Activated CD8-positive, alpha-beta memory T cell treated with anti-CD3 and anti-CD28 coated beads, Interleukin-2, amount 50 U/mL, for 24 hours (primary cell): ENCODE measurements around the gene SH2D4B.

Source experiments
- DNase-seq: peaks from one replicate; pipeline ENCODE4 v3.0.0-alpha.2; 2020; ENCODE audit errors: extremely low read depth

Gene SH2D4B

GRCh38 chr10:80642661-80643060, 105.0 kb downstream of the SH2D4B start:
- no peak for DNase-seq

DNA sequence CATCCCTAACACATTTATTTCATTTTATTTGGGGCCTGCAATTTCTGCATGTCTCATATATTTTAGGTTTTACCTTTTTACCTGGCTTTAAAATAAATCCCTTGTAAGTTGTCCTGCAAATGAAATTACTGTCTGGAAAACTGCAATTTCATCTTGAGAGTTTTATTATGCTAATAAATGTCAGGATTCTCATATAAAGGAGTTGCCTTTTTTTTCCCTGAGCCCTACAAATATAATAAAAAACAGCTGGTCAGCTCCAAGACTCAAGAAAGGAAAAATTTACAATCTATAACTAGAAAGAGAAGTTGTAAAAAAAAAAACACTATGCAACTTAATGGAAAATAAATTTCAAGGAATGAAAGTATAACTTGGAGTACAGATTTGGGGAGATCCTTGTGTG, 108.7 kb downstream of the SH2D4B start:
- DNase-seq, result no peak

GRCh38 chr10:80647173-80647833, 109.6 kb downstream of the SH2D4B start:
- no peak for DNase-seq

- no peak for DNase-seq
Observed at GRCh38 chr10:80648106-80648505, 110.4 kb downstream of the SH2D4B start.

DNA sequence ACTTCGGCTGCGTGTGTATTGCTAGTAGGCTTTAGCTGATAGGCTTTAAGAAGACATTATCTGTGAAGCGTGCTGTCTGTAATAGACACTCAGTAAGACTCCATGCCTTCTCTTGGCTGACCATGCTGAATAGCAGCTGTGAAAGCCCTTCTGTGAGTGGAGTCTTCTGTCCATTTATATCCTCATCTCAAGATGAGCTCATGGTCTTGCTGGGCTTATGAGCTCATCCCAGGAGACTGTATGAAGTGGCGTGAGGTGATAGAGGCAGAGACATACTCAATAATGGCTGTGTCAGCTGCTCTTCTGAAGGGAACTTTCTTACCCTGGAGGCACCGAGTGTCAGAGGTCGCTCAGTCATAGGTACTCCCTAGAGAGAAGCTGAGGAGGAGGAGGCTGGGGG, 111.5 kb downstream of the SH2D4B start:
- no peak for DNase-seq

GRCh38 chr10:80655898-80656297, 118.2 kb downstream of the SH2D4B start:
- DNase-seq, result no peak

GRCh38 chr10:80658068-80658467, 120.4 kb downstream of the SH2D4B start:
- no peak for DNase-seq

GRCh38 chr10:80659289-80659688, 121.6 kb downstream of the SH2D4B start:
- no peak for DNase-seq

GRCh38 chr10:80660266-80660665, 122.6 kb downstream of the SH2D4B start:
- no peak for DNase-seq

DNA sequence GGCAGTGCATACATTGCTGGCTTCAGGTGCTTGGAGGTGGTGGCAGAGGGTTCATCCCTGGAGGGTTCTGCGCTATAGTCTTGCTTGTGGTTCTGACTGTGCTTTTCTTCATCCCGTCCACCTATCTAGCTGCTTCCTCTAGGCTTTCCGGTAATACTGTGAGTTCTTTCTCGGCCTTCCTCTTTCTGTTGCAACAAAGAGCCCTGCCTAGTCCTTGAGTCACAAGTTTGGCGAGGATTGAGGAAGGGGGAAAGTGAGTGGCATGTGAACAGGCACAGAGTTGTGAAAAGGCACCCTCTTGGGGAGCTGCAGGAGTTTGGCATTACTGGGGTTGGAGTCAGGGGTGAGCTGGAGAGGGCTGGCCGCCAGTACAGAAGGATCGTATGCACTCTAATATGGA, 123.0 kb downstream of the SH2D4B start:
- no peak for DNase-seq

DNA sequence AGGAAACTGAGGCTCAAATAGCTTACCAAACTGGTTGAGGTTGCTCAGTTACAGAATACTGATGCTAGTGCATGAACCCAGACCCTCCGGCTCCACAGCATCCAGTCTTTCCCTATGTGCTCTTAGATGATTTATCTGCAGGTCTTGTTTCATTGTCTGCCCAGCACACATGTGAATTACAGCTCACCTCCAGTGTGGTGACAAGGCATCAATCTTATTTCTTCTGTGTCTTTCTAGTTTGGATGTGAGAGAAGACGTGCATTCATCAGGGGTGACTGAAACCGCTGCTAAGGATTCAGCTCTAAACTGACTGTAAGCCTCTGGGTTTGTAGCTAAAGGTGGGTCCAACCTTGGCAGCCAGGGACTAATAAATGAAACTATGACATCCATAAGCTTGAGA, 123.8 kb downstream of the SH2D4B start:
- DNase-seq, result no peak

- DNase-seq, result peak; percentile 42
Observed at GRCh38 chr10:80662429-80663261, 124.9 kb downstream of the SH2D4B start.

GRCh38 chr10:80664071-80664680, 126.5 kb downstream of the SH2D4B start:
- no peak for DNase-seq

GRCh38 chr10:80669485-80669884, 131.8 kb downstream of the SH2D4B start:
- DNase-seq, result no peak

DNA sequence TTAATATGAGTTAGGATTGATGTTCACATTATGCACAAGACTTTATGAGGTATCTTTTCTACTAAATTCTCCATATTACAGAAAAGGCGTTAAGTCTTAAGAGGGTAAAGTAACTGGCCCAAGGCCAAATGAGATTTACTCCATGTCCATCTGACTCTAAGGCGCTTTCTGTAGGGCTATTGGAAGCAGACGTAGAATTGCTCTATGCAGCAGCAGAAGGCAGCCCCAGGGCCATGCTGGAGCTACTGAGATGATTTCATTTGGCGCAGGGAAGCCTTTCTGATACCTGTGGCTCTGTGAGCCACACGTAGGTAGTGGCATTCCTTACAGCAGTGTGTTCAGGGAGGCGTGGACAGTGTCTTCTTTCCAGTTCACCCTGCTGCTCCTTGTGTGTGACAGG, 133.1 kb downstream of the SH2D4B start:
- no peak for DNase-seq

DNA sequence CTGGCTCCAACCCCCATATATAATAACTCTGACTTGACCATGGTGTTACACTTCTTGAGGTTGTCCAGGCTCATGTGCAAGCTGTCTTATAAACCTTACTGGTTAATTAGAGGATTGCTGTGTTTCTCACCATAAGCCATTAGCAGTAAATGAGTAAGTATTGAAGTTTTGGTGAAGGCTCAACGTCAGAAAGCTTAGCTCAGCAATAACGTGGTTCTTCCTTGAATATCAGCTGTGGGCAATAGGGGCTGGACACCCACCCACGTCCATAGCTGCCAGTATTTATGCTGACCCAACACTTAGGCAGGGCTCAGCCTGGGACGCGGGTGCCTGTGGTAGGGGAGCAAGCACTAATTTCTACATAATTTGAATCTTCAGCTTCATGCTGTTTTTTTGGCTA, 134.1 kb downstream of the SH2D4B start:
- DNase-seq, result no peak

DNA sequence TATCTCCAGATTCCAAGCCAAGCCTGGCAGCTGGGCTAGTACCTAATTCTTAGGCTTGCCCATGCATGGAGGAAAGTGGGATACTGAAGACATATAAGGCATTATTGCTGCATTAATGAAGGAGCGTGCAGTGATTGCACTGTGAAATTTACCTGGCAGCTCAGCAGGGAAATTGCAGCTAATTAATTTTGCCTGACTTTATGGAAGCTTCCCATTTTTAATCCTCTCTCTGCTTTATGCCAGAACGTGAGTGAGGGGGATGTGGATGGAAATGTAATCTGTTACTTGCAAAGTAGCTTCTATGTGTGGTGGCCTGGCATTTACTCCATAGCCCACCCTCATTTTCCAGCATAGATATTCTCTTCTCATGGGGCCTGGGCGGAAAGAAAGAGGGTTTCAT, 134.9 kb downstream of the SH2D4B start:
- DNase-seq, result no peak

DNA sequence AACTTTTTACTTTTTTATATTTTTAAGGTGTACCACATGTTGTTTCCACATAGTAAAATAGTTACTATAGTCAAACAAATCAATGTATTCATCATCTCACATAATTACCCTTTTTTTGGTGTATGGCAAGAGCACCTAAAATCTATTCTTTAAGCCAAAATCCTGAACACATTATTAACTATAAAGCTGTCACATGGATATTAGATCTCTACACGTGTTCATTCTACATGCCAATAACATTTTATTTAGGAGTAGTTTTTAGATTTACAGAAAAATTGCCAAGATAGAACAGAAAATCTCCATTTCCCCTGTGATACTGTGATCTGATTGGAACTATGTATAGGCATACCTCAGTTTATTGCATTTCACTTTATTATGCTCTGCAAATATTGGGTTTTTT, 137.1 kb downstream of the SH2D4B start:
- DNase-seq, result no peak

DNA sequence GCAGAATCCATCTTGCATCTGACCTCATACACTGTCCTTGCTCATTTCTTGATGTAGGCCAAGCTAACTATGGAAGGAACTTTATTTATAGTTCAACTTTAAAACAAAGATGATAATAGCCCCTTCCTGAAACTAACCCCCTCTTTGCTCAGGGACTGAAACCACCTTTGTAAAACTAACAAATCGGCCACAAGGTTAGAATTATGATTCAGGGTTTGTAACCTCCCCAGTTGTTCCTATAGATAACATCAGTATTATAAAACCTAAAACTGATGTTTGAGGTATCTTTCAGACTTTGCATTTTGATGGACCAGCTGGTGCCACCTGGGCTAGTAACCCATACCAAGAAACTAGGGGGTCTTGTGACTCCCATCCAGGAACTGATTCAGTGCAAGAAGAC, 143.4 kb downstream of the SH2D4B start:
- DNase-seq, result no peak

GRCh38 chr10:80684259-80684658, 146.6 kb downstream of the SH2D4B start:
- no peak for DNase-seq

GRCh38 chr10:80685355-80685754, 147.7 kb downstream of the SH2D4B start:
- no peak for DNase-seq

GRCh38 chr10:80686734-80687475, 149.2 kb downstream of the SH2D4B start:
- no peak for DNase-seq
